Heart left ventricle (tissue), 13 donors: ENCODE data around the gene RFNG.

Experiments used
- CTCF ChIP-seq, 12 donors: fragments of 200-600 bp; sonication (generic) in 4 of 12; IDR thresholded peaks; one replicate each; pipeline versions ENCODE4 v1.5.0 to v1.8.0; 2018 to 2022; ENCODE audit warnings: antibody characterized with exemption in 12 of 12, mild to moderate bottlenecking in 5 of 12
- POLR2A ChIP-seq, 2 donors: fragments of 450-650 bp; IDR thresholded peaks; one replicate each; pipeline ENCODE4 v1.6.1; 2017; ENCODE audit warnings: antibody characterized with exemption in 2 of 2, mild to moderate bottlenecking in 2 of 2, moderate library complexity in 2 of 2
- donor health status: ischemic (EF 13 %, LVEDD 7.1; RV severe dilation, severe dysfunction).
- donor health status: DM: no; HTN: yes; CAD: no.
- donor health status: DM: no; HTN: no; CAD: no.
- donor health status: ischemic (EF 25% LVEDD 6.9; RV normal size, moderate dysfunction).
- donor health status: ischemic (EF 25% LVEDD 5.7; RV mildly dilated, moderate dysfunction).
- donor health status: ischemic (EF 35%, LVEDD 5.7; RV mildly dilated, moderate dysfunction).
- donor health status: nonischemic (EF 11% LVEDD 7.7; RV severe dilation, severe dysfunction).
- donor health status: DM: yes; HTN: yes; CAD: no.
- donor health status: PGD.
- donor health status: ischemic (EF 29% LVEDD 5.4; RV normal size, mild dysfunction).
- donor health status: nonischemic (EF 23%, LVEDD 6.1; RV moderate dilation, normal function).

- TF ChIP-seq CTCF (IDR thresholded peaks at IDR 0.05) (no peak), POLR2A (IDR thresholded peaks at IDR 0.05) (no peak)
Measured at GRCh38 chr17:82048571-82048971, 3.0 kb downstream of the RFNG start.
